ENCODE results near the gene CCSAP. TPM values are rescaled to one million over a fixed set of nuclear protein-coding genes. Genes with fewer than 3 reads are reported as not detected.

Gene CCSAP
- total RNA-seq, 1 donor from 2014 or later = 3.9 TPM

GRCh38 chr1:229275005-229275404 is 67.8 kb downstream of the CCSAP start:
- no peak for TF ChIP-seq POLR2A (IDR thresholded peaks at IDR 0.05)
- no peak for TF ChIP-seq CTCF (IDR thresholded peaks at IDR 0.05)
- no peak for TF ChIP-seq POLR2AphosphoS5 (IDR thresholded peaks at IDR 0.05; ENCODE audit: insufficient read depth in 1 of 2, low read depth in 1 of 2)
- intact Hi-C loops (cut with DNase I) = no loop called here
- Histone ChIP-seq H3K9me3 (no peaks in the 10 kb centered on the region), H3K27me3 (no peaks in the 10 kb centered on the region), H3K36me3 (no peaks in the 10 kb centered on the region), H3K4me1 (peaks cover 48% of the 10 kb centered on the region), H3K4me3 (no peak overlapping the region), H3K27ac (no peak overlapping the region)
- no peak for DNase-seq (ENCODE audit: extremely low spot score in 2 of 2)

- no peak overlapping the region for H3K4me3 ChIP-seq
Measured at GRCh38 chr1:229273507-229274232, 69.2 kb downstream of the CCSAP start.

DNA sequence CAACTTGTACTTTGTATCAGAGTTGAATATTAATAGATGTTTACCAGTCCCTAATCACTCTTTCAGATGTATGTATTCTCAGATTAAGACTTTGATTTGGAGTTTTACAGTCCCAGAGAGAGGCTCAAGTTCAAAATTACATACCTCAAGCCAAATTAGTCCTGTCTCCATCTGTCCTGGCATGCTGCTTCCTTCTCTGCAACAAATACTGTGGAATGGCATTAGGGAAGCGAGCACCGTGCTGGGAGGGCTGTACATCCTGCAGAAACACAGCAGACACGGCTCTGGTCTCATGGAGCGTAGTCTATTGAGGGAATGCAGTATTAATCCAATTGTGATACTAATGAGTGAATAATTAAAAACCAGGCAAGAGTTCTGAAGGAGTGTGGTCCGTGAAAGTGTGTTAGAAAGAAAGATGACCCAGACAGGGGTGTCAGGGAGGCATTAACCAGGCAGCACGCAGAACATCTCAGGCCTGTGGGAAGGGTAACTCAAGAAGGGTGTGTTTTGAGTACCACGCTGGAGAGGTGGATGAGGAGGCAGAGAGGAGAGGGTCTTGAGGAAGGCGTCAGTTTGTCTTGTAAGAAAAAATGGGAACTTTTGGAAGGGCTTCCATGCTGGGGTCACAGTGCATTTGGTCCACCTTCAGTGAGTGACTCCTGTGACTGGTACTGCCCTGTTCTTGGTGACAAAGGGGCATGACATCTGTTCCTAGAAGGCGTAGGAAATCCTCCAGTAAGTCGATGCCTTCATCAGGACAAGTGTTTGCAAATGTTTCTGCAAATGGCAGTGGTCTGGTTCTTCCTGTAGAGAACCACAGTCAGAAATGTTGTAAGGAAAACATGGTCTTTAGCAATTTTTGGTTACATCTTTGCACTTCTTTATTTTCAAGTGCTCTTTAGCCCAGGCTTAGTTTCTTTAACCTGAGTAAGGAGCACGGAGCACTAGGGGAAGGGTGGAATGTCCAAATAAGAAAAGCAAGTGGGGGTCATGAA is 70.4 kb downstream of the CCSAP start:
- H3K4me1 ChIP-seq = peaks cover 38% of the 10 kb centered on the region
- no peaks in the 10 kb centered on the region for H3K36me3 ChIP-seq
- TF ChIP-seq POLR2AphosphoS5 (IDR thresholded peaks at IDR 0.05; ENCODE audit: insufficient read depth in 1 of 2, low read depth in 1 of 2) = no peak
- no peak for TF ChIP-seq CTCF (IDR thresholded peaks at IDR 0.05)
- no peak for TF ChIP-seq POLR2A (IDR thresholded peaks at IDR 0.05)
- H3K9me3 ChIP-seq = no peaks in the 10 kb centered on the region
- peak overlapping the region; percentile 61 for H3K27ac ChIP-seq
- H3K27me3 ChIP-seq = no peaks in the 10 kb centered on the region
- peak overlapping the region; percentile 58 to 98 for H3K4me3 ChIP-seq
- intact Hi-C loops (cut with DNase I) = no loop called here
- DNase-seq (ENCODE audit: extremely low spot score in 2 of 2) = no peak

More at GRCh38 chr1:229273507-229274232, 69.2 kb downstream of the CCSAP start:
- Histone ChIP-seq H3K27me3 (no peaks in the 10 kb centered on the region), H3K27ac (no peak overlapping the region), H3K36me3 (no peaks in the 10 kb centered on the region), H3K9me3 (no peaks in the 10 kb centered on the region), H3K4me1 (peaks cover 40% of the 10 kb centered on the region)
- no peak for DNase-seq (ENCODE audit: extremely low spot score in 2 of 2)
- TF ChIP-seq CTCF (IDR thresholded peaks at IDR 0.05) (no peak), POLR2AphosphoS5 (IDR thresholded peaks at IDR 0.05; ENCODE audit: insufficient read depth in 1 of 2, low read depth in 1 of 2) (no peak), POLR2A (IDR thresholded peaks at IDR 0.05) (no peak)
- intact Hi-C loops (cut with DNase I) = no loop called here

DNA sequence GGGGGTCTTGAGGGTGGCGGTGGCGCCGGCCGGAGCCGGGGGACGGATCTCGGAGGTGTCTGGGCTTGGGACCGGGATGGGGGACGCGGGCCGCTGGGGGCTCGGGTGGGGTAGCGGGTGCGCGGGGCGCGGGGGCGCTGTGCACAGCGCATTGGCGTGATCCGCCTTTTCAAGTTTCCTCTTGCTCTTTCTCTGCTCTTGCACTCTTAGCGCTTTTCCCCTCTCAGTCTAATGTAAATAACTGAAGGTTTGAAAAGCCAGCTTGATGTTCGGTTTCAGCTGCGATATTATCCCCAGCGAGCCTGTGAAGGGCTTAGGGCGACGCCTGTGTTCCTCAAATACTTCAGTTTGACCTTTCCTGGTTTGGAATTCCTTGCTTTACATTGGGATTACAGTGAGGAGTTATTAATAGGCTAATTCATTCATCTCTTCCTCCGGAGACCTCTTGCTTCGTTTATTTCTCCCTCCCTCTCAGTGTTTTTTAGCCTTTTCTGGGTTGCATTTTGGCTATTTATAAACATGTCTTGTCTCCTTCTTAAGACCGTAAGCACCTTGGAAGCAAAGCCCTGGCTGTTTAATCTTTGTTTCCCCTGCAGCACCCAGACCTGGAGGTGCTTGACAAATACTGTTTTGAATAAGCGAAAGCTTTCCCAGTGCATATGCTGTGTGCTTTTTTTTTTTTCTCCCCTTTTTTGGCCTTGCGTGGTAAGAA is 71.2 kb downstream of the CCSAP start:
- Histone ChIP-seq H3K4me3 (peak overlapping the region; percentile 58 to 98), H3K36me3 (no peaks in the 10 kb centered on the region), H3K27me3 (no peaks in the 10 kb centered on the region), H3K4me1 (peaks cover 38% of the 10 kb centered on the region), H3K27ac (peak overlapping the region; percentile 61), H3K9me3 (no peaks in the 10 kb centered on the region)
- no peak for TF ChIP-seq POLR2AphosphoS5 (IDR thresholded peaks at IDR 0.05; ENCODE audit: insufficient read depth in 1 of 2, low read depth in 1 of 2)
- no peak for TF ChIP-seq CTCF (IDR thresholded peaks at IDR 0.05)
- no peak for TF ChIP-seq POLR2A (IDR thresholded peaks at IDR 0.05)
- DNase-seq (ENCODE audit: extremely low spot score in 2 of 2) = no peak
- intact Hi-C loops (cut with DNase I) = no loop called here

Small RNA genes within 50 kb of the gene (small RNA-seq; reads per million reads assigned to genes)
- gene RNU6-180P = not detected

Other genes starting within 250 kb of the CCSAP start
- gene RAB4A, start 71.9 kb downstream of the CCSAP start, total RNA-seq = 16.5 TPM
- not detected for gene ACTA1, start 91.0 kb upstream of the CCSAP start, total RNA-seq
- gene NUP133, start 165.3 kb upstream of the CCSAP start, total RNA-seq = 38.3 TPM
- gene ABCB10, start 215.7 kb upstream of the CCSAP start, total RNA-seq = 12.5 TPM